ENCODE measurements around the gene NAP1L4.
"Not testable (repeated sequence)": the region's sequence is repeated elsewhere in the genome, so short reads cannot be mapped to it uniquely, and the experiment has no call there.

- not testable (repeated sequence) for TF ChIP-seq CTCF (IDR thresholded peaks at IDR 0.05); ZFX (IDR thresholded peaks at IDR 0.05; ENCODE audit: borderline replicate concordance)
Measured at GRCh38 chr11:2938458-2939418, 53.4 kb downstream of the NAP1L4 start.

Data from 22Rv1 (cell line).